Epithelial cell of prostate (primary cell): Measurements from ENCODE around the gene FIZ1.
A peak's percentile ranks its signal among the peaks of the same experiment; 100 is the strongest.
"Not testable (repeated sequence)": the region's sequence is repeated elsewhere in the genome, so short reads cannot be mapped to it uniquely, and the experiment has no call there.

Experiments used
- DNase-seq: peaks from one replicate; pipeline ENCODE4 v3.0.0-alpha.2; 2011; ENCODE audit warnings: low read depth, low spot score
- H3K27ac ChIP-seq: fragments of 450-650 bp; 2 replicates; pipeline ENCODE4 v1.5.1; 2017; ENCODE audit warnings: mild to moderate bottlenecking

Gene FIZ1

GRCh38 chr19:55598719-55599467 lies 424 bp downstream of the FIZ1 start:
- peak overlapping the region; percentile 92 for H3K27ac ChIP-seq
- DNase-seq = peak; percentile 71

- DNase-seq = no peak
- H3K27ac ChIP-seq = no peak overlapping the region
Measured at GRCh38 chr19:55598034-55598433, 1.3 kb downstream of the FIZ1 start.

GRCh38 chr19:55597501-55597921 lies 1.8 kb downstream of the FIZ1 start:
- DNase-seq = no peak
- no peak overlapping the region for H3K27ac ChIP-seq

- DNase-seq = no peak
- H3K27ac ChIP-seq = no peak overlapping the region
Measured at GRCh38 chr19:55596304-55596703, 3.0 kb downstream of the FIZ1 start.

- no peak for DNase-seq
- H3K27ac ChIP-seq = no peak overlapping the region
Measured at GRCh38 chr19:55594996-55595545, 4.2 kb downstream of the FIZ1 start.

- H3K27ac ChIP-seq = no peak overlapping the region
- DNase-seq = no peak
Measured at GRCh38 chr19:55593096-55593772, 6.1 kb downstream of the FIZ1 start.

- H3K27ac ChIP-seq = no peak overlapping the region
- no peak for DNase-seq
Measured at GRCh38 chr19:55592391-55593090, 6.8 kb downstream of the FIZ1 start.

GRCh38 chr19:55591555-55591954 lies 7.8 kb downstream of the FIZ1 start:
- no peak overlapping the region for H3K27ac ChIP-seq
- no peak for DNase-seq

GRCh38 chr19:55590617-55591016 lies 8.7 kb downstream of the FIZ1 start:
- no peak overlapping the region for H3K27ac ChIP-seq
- DNase-seq = no peak

- H3K27ac ChIP-seq = no peak overlapping the region
- DNase-seq = no peak
Measured at GRCh38 chr19:55590109-55590508, 9.2 kb downstream of the FIZ1 start.

- no peak for DNase-seq
- no peak overlapping the region for H3K27ac ChIP-seq
Measured at GRCh38 chr19:55588738-55589137, 10.6 kb downstream of the FIZ1 start.

- DNase-seq = peak; percentile 68
- no peak overlapping the region for H3K27ac ChIP-seq
Measured at GRCh38 chr19:55586976-55587668, 12.2 kb downstream of the FIZ1 start.

- no peak for DNase-seq
- H3K27ac ChIP-seq = no peak overlapping the region
Measured at GRCh38 chr19:55585658-55586339, 13.5 kb downstream of the FIZ1 start.

GRCh38 chr19:55584871-55585270 lies 14.4 kb downstream of the FIZ1 start:
- no peak overlapping the region for H3K27ac ChIP-seq
- DNase-seq = no peak

- not testable (repeated sequence) for H3K27ac ChIP-seq, DNase-seq
Measured at GRCh38 chr19:55583897-55584296, 15.4 kb downstream of the FIZ1 start.

- DNase-seq, H3K27ac ChIP-seq: not testable (repeated sequence)
Measured at GRCh38 chr19:55582284-55582683, 17.0 kb downstream of the FIZ1 start.

GRCh38 chr19:55581823-55582223 lies 17.5 kb downstream of the FIZ1 start:
- no peak overlapping the region for H3K27ac ChIP-seq
- DNase-seq = no peak

- H3K27ac ChIP-seq = peak overlapping the region; percentile 66
- no peak for DNase-seq
Measured at GRCh38 chr19:55581145-55581822, 18.0 kb downstream of the FIZ1 start.

- peak within 1 kb of the TSS; percentile 66 for H3K27ac ChIP-seq
- DNase-seq = peak; percentile 36
Measured at GRCh38 chr19:55580628-55581144, 18.6 kb downstream of the FIZ1 start, which contains the start of gene ZNF579. Gene ZNF579, minus strand, starts transcription at chr19:55580848. Its CDS starts 1,209 bp downstream, at chr19:55579639.
